IPS DF 4.7 (cell line): ENCODE results near the gene PDE11A.

Source experiments
- DNase-seq: peaks from one replicate; pipeline ENCODE4 v3.0.0-alpha.2; 2013; ENCODE audit warnings: low spot score; ENCODE audit errors: extremely low read depth

Gene PDE11A

GRCh38 chr2:177602611-177603164 is 469.9 kb downstream of the PDE11A start:
- DNase-seq = no peak

- no peak for DNase-seq
These were observed 471.7 kb downstream of the PDE11A start for GRCh38 chr2:177600917-177601316.

- DNase-seq = no peak
These were observed 472.6 kb downstream of the PDE11A start for GRCh38 chr2:177599956-177600355.

- no peak for DNase-seq
These were observed 473.4 kb downstream of the PDE11A start for GRCh38 chr2:177599139-177599688.

- no peak for DNase-seq
These were observed 474.0 kb downstream of the PDE11A start for GRCh38 chr2:177598326-177599138.

- DNase-seq = no peak
These were observed 474.8 kb downstream of the PDE11A start for GRCh38 chr2:177597759-177598158.

GRCh38 chr2:177596866-177597265 is 475.7 kb downstream of the PDE11A start:
- DNase-seq = no peak

GRCh38 chr2:177595126-177595845 is 477.3 kb downstream of the PDE11A start:
- no peak for DNase-seq

- no peak for DNase-seq
These were observed 479.2 kb downstream of the PDE11A start for GRCh38 chr2:177593402-177593801.

GRCh38 chr2:177592945-177593344 is 479.6 kb downstream of the PDE11A start:
- no peak for DNase-seq

- no peak for DNase-seq
These were observed 480.2 kb downstream of the PDE11A start for GRCh38 chr2:177592397-177592796.

GRCh38 chr2:177589186-177589585 is 483.4 kb downstream of the PDE11A start:
- no peak for DNase-seq

GRCh38 chr2:177588671-177589070 is 483.9 kb downstream of the PDE11A start:
- DNase-seq = no peak

GRCh38 chr2:177587371-177587770 is 485.2 kb downstream of the PDE11A start:
- no peak for DNase-seq

GRCh38 chr2:177586154-177586553 is 486.4 kb downstream of the PDE11A start:
- no peak for DNase-seq

GRCh38 chr2:177585234-177585863 is 487.2 kb downstream of the PDE11A start:
- no peak for DNase-seq

- DNase-seq = no peak
These were observed 488.4 kb downstream of the PDE11A start for GRCh38 chr2:177584030-177584692.

- DNase-seq = no peak
These were observed 490.6 kb downstream of the PDE11A start for GRCh38 chr2:177582000-177582399.

- DNase-seq = no peak
These were observed 493.0 kb downstream of the PDE11A start for GRCh38 chr2:177579486-177580036.

GRCh38 chr2:177578454-177578853 is 494.1 kb downstream of the PDE11A start:
- no peak for DNase-seq

- DNase-seq = no peak
These were observed 495.5 kb downstream of the PDE11A start for GRCh38 chr2:177577075-177577474.
